Activated effector memory CD4-positive, alpha-beta T cell treated with Interleukin-2 at 50 U/mL for 16 hours (primary cell): ENCODE results near the gene LRRC18.

Source experiments
- DNase-seq: peaks from one replicate; pipeline ENCODE4 v3.0.0-alpha.2; 2020

The LRRC18 gene

DNA sequence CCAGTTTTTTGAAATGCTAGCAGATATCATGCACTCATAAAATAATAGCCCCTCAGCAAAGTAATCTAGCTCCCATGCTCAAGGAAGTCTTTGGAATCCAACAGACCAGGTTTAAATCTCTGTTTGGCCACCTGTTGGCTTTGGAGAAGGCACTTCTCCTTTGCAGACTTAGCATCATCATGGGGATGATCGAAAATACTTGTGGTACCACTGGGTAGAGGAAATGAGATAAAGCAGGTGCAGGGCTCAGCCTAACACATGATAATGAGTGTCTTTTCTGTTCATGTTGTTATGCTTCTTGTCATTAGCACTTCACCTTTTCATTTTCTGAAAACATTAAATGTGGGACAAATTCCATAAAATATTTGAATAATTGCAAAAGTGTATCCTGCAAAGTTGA, 67.4 kb downstream of the LRRC18 start:
- DNase-seq = no peak
